GM18858 (cell line): ENCODE measurements around the gene GPHN.
"Not testable (repeated sequence)": the region's sequence is repeated elsewhere in the genome, so short reads cannot be mapped to it uniquely, and the experiment has no call there.

ENCODE experiments used
- ATAC-seq: cut with Tn5 transposase; IDR thresholded peaks from one replicate; pipeline ENCODE4 v1.9.1; 2021; ENCODE audit not compliant: unreplicated experiment

Gene GPHN

DNA sequence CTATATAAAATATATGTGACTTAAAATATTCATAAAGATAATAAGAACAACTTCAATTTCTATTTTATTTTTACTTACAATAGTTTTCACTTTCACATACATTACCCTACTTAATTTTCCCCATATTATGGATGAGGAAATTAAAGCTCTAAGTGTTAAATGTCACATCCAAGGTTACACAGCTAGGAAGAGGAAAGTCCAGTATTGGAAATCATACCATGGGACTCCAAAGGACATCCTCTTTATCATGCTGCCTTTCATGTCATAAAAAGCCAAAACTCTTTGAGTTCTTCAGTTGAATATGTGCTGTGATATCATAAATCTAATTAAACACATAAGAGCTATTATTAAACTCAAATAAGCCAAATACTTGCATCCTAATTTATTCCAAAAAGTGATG, 508.9 kb downstream of the GPHN start:
- no peak for ATAC-seq

DNA sequence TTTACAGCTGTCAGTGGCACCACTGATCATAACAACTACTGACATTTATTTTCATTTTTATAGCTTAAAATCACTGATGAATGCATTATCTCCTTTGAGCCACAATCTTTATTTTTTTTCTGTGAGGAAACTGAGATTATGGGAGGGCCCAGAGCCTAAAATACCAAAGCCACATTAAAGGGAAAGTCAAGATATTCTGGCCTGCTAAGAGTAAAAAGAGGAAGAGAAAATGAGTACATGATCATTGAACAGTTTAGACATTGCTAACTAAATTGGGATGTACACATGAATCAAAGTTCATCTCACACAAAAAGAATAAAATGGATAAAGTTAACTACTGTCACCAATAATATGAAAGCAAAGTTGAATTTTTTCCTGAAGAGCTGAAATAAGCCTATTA, 510.8 kb downstream of the GPHN start:
- peak; percentile 78 for ATAC-seq

DNA sequence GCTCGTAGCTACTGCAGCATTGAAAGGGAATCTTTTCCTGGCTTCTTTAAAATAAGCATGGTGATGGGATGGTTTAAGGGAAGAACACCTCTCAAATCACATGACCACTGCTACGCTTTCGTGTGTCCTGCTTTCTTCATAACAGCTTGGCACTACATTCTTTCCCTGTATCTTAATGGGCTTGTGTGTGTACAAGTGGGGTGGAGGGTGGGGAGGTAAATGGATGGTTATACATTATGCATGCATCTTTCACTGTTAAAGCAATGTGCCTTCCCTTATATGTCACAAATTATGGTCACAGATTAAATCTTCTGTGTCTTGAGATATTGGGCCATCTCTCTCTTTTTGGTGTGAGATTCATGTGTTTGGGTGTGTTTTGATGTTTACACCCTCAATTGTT, 511.8 kb downstream of the GPHN start:
- no peak for ATAC-seq

- ATAC-seq, result no peak
These were observed 524.2 kb downstream of the GPHN start for GRCh38 chr14:67031920-67032774.

DNA sequence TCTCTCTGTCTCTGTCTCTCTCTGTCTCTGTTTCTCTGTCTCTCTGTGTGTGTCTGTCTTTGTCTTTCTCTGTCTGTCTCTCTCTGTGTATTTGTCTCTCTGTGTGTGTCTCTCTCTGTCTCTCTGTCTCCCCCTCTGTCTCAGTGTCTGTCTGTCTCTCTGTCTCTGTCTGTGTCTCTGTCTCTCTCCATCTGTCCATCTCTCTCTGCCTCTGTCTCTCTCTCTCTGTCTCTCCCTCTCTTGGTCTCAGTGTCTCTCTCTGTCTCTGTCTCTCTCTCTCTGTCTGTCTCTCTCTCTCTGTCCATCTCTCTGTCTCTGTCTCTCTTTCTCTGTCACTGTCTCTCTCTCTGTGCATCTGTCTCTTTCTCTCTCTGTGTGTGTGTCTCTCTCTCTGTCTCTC, 537.5 kb downstream of the GPHN start:
- ATAC-seq, result no peak

DNA sequence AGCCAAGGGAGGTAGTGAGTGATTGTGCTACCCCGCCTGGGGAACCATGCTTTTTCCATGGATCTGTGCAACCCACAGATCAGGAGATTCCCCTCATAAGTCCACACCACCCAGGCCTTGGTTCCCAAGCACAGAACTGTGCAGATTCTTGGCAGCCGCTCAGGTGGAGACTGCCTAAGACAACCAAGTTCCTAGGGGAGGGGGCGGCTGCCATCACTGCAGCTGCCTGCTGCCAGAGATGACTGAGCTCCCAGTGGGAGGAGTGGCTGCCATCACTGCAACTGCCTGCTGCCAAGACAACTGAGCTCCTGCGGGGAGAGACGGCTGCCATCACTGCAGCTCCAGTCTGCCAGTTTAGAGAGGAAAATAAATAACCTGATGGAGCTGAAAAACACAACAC, 542.9 kb downstream of the GPHN start:
- no peak for ATAC-seq

DNA sequence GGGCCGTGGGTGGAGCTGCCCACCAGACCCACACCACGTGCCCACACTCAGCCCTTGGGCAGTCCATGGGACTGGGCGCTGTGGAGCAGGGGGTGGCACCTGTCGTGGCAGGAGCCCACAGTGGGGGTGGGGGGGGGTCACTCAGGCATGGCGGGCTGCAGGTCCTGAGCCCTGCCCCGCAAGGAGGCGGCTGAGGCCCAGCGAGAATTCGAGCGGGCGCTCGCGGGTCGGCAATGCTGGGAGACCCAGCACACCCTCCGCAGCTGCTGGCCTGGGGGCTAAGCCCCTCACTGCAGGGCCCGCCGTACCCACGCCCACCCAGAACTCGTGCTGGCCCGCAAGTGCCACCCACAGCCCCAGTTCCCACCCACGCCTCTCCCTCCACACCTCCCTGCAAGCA, 548.7 kb downstream of the GPHN start:
- ATAC-seq, result no peak

DNA sequence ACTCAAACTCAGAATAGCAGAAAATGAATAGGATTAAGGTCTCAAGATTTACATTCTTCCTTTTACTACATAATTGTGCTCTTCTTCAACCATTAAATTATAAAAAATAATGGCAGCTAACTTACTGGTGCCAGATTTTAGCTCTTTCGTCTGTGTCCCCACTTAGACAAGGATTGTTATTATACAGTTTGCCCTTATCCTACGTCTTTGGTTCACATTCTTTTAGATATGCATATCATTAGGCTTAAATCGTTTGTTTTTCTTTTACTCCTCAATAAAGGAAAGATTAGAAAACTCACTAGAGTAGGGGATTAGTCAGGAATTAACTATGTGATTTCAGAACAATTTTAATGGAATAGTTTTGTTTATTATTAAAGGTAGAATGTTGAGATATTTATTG, 551.6 kb downstream of the GPHN start:
- ATAC-seq, result no peak

GRCh38 chr14:67060546-67060945, 552.6 kb downstream of the GPHN start:
- ATAC-seq, result no peak

DNA sequence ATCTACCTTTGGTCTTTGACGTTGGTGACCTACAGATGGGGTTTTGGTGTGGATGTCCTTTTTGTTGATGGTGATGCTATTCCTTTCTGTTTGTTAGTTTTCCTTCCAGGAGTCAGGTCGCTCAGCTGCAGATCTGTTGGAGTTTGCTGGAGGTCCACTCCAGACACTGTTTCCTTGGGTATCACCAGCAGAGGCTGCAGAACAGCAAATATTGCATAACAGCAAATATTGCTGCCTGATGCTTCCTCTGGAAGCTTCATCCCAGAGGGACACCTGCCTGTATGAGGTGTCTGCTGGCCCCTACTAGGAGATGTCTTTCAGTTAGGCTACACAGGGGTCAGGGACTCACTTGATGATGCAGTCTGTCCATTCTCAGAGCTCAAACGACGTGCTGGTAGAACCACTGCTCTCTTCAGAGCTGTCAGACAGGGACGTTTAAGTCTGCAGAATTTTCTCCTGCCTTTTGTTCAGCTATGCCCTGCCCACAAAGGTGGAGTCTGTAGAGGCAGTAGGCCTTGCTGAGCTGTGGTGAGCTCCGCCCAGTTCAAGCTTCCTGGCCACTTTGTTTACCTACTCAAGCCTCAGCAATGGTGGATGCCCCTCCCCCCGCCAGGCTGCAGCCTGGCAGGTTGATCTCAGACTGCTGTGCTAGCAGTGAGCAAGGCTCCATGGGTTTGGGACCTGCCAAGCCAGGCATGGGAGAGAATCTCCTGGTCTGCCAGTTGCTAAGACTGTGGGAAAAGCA, 559.3 kb downstream of the GPHN start:
- ATAC-seq, result not testable (repeated sequence)

DNA sequence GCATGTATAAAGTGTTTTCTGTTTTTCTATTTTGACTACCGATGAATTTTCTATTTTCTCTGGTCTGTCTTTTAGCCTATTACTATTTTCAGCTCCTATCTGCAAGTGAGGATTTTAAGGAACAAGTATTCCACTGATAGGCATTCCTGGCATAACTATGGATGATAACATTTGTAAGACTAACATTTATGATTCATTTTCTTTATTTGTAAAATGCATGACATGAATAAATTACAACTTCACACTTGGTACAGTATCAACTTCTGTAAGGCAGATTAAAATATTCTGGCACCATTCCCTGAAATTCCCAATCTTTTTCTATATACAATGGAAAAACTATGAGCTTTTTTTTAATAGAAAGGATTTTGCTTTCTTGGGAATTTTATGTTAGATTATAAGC, 560.3 kb downstream of the GPHN start:
- no peak for ATAC-seq

DNA sequence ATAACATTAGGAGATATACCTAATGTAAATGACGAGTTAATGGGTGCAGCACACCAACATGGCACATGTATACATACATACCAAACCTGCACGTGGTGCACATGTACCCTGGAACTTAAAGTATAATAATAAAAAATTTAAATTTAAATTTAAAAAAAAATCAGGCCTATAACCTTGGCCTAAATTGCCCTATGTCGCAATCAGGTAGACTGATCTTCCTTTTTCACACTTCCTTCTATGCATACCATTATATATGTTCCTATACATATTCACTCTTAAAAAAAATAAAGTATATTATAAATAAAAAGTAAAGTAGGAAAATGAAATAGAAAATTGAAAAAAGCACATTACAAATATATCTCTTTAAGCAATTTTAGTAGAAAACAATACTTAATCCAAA, 563.6 kb downstream of the GPHN start:
- no peak for ATAC-seq

- no peak for ATAC-seq
These were observed 570.0 kb downstream of the GPHN start for GRCh38 chr14:67077921-67078320.

DNA sequence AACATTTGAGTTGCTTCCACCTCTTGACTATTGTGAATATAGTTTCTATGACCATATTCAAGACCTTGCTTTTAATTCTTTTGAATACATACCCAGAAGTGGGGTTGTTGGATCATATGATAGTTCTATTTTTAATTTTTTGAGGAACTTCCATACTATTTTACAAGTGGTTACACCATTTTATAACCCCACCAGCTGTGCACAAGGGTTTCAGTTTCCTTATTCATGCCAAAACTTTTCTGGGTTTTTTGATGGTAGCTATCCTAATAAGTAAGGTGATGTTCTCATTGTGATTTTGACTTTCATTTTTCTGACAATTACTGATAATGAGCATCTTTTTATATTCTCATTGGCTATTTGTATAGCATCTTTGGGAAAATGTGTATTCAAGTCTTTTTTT, 571.9 kb downstream of the GPHN start:
- ATAC-seq, result no peak

GRCh38 chr14:67108230-67108629, 600.3 kb downstream of the GPHN start:
- no peak for ATAC-seq

GRCh38 chr14:67111022-67111421, 603.1 kb downstream of the GPHN start:
- ATAC-seq, result no peak

- no peak for ATAC-seq
These were observed 604.4 kb downstream of the GPHN start for GRCh38 chr14:67112344-67112743.

DNA sequence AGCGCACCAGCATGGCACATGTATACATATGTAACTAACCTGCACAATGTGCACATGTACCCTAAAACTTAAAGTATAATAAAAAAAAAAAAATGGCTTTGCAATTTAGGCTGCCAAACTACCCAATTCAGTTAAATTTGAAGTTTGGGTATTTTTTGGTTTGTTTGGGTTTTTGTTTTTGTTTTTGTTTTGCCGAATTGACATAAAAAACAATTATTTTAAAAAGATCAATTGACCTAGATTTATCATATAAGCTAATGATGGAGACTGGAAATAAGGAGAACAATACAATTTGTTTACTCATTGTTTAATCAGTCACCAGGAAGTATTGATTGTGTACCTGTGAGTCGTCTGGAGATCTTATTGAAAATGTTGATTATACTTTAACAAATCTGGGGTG, 619.2 kb downstream of the GPHN start:
- ATAC-seq, result no peak

- ATAC-seq, result no peak
These were observed 621.8 kb downstream of the GPHN start for GRCh38 chr14:67129768-67130167.

- ATAC-seq, result no peak
These were observed 623.7 kb downstream of the GPHN start for GRCh38 chr14:67131691-67132090.

GRCh38 chr14:67133144-67133543, 625.2 kb downstream of the GPHN start:
- ATAC-seq, result no peak
